GM19239 (cell line): ENCODE data around the gene SLC13A2.
"Not testable (repeated sequence)": the region's sequence is repeated elsewhere in the genome, so short reads cannot be mapped to it uniquely, and the experiment has no call there.

Experiments
- DNase-seq: peaks from one replicate; pipeline ENCODE4 v3.0.0; 2011; ENCODE audit warnings: low spot score; ENCODE audit not compliant: insufficient read length
- FAIRE-seq: peaks from 2 replicates; lab custom pipeline; 2011; peaks lifted over from hg19 to GRCh38; lab: Jason Lieb, UNC

Gene SLC13A2

GRCh38 chr17:28509789-28510188, 36.3 kb downstream of the SLC13A2 start:
- DNase-seq (no peak), FAIRE-seq (no peak)

GRCh38 chr17:28511858-28512461, 38.5 kb downstream of the SLC13A2 start:
- DNase-seq = no peak
- peak; percentile 39 for FAIRE-seq

GRCh38 chr17:28513476-28513875, 40.0 kb downstream of the SLC13A2 start:
- DNase-seq (no peak), FAIRE-seq (no peak)

GRCh38 chr17:28514561-28515002, 41.1 kb downstream of the SLC13A2 start:
- FAIRE-seq (no peak), DNase-seq (no peak)

GRCh38 chr17:28515518-28515917, 42.1 kb downstream of the SLC13A2 start:
- no peak for DNase-seq

GRCh38 chr17:28518132-28518531, 44.7 kb downstream of the SLC13A2 start:
- FAIRE-seq (no peak), DNase-seq (no peak)

More at GRCh38 chr17:28515518-28515917, 42.1 kb downstream of the SLC13A2 start:
- no peak for FAIRE-seq

- DNase-seq = no peak
- FAIRE-seq = no peak
Observed at GRCh38 chr17:28518578-28518977, 45.1 kb downstream of the SLC13A2 start.

GRCh38 chr17:28519236-28519635, 45.8 kb downstream of the SLC13A2 start:
- no peak for FAIRE-seq
- no peak for DNase-seq

GRCh38 chr17:28520687-28521086, 47.2 kb downstream of the SLC13A2 start:
- no peak for FAIRE-seq
- DNase-seq = no peak

- DNase-seq (no peak), FAIRE-seq (no peak)
Observed at GRCh38 chr17:28521311-28522085, 48.1 kb downstream of the SLC13A2 start.

- DNase-seq, FAIRE-seq: not testable (repeated sequence)
Observed at GRCh38 chr17:28522281-28522680, 48.8 kb downstream of the SLC13A2 start.

- FAIRE-seq (no peak), DNase-seq (no peak)
Observed at GRCh38 chr17:28523186-28523585, 49.7 kb downstream of the SLC13A2 start.

GRCh38 chr17:28523876-28524275, 50.4 kb downstream of the SLC13A2 start:
- FAIRE-seq (no peak), DNase-seq (no peak)

GRCh38 chr17:28524476-28525424, 51.3 kb downstream of the SLC13A2 start:
- DNase-seq (no peak), FAIRE-seq (no peak)

GRCh38 chr17:28526381-28526780, 52.9 kb downstream of the SLC13A2 start:
- DNase-seq = no peak
- no peak for FAIRE-seq

GRCh38 chr17:28527181-28527681, 53.8 kb downstream of the SLC13A2 start:
- no peak for FAIRE-seq
- DNase-seq = no peak

GRCh38 chr17:28527859-28528258, 54.4 kb downstream of the SLC13A2 start:
- FAIRE-seq (no peak), DNase-seq (no peak)

GRCh38 chr17:28528327-28529012, 55.0 kb downstream of the SLC13A2 start:
- no peak for DNase-seq
- no peak for FAIRE-seq

- FAIRE-seq (no peak), DNase-seq (no peak)
Observed at GRCh38 chr17:28529013-28529400, 55.6 kb downstream of the SLC13A2 start.

GRCh38 chr17:28530250-28530649, 56.8 kb downstream of the SLC13A2 start:
- FAIRE-seq (no peak), DNase-seq (no peak)
